ENCODE measurements around the gene KCNMA1.

The KCNMA1 gene

GRCh38 chr10:77309092-77309491, 328.5 kb downstream of the KCNMA1 start:
- H3K9me3 Mint-ChIP-seq = no peaks in the 10 kb centered on the region
- no peak overlapping the region for H3K4me3 Mint-ChIP-seq
- no peaks in the 10 kb centered on the region for H3K4me1 Mint-ChIP-seq (ENCODE audit: low read depth)
- no peak overlapping the region for H3K27ac Mint-ChIP-seq
- H3K27me3 Mint-ChIP-seq (ENCODE audit: low read depth) = no peaks in the 10 kb centered on the region
- no peaks in the 10 kb centered on the region for H3K36me3 Mint-ChIP-seq (ENCODE audit: low read depth)

- H3K4me3 Mint-ChIP-seq = no peak overlapping the region
- no peak overlapping the region for H3K27ac Mint-ChIP-seq
- H3K27me3 Mint-ChIP-seq (ENCODE audit: low read depth) = no peaks in the 10 kb centered on the region
- H3K36me3 Mint-ChIP-seq (ENCODE audit: low read depth) = no peaks in the 10 kb centered on the region
- H3K9me3 Mint-ChIP-seq = peaks cover 6% of the 10 kb centered on the region
- H3K4me1 Mint-ChIP-seq (ENCODE audit: low read depth) = no peaks in the 10 kb centered on the region
These were observed 329.4 kb downstream of the KCNMA1 start for GRCh38 chr10:77308084-77308732.

DNA sequence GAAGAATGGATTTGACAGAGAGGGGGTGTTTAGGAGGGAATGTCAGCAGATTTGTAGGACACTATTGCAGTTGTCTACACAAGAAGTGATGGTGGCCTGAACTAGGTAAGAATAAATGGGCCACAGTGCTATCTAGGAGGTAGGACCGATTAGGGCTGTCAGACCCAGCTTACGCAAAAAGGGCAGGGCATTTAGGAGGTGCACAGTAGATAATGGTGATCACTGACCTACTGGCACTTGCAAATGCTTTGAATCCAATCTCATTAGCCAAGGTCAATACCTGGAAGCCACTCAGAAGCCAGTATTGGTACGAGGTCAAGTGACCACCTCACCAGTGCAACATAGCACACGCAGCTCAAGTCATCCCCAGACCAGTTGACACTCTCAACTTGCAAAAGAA, 330.9 kb downstream of the KCNMA1 start:
- no peaks in the 10 kb centered on the region for H3K36me3 Mint-ChIP-seq (ENCODE audit: low read depth)
- no peak overlapping the region for H3K4me3 Mint-ChIP-seq
- H3K9me3 Mint-ChIP-seq = peaks cover 6% of the 10 kb centered on the region
- no peaks in the 10 kb centered on the region for H3K4me1 Mint-ChIP-seq (ENCODE audit: low read depth)
- H3K27me3 Mint-ChIP-seq (ENCODE audit: low read depth) = no peaks in the 10 kb centered on the region
- no peak overlapping the region for H3K27ac Mint-ChIP-seq

GRCh38 chr10:77305650-77306632, 331.7 kb downstream of the KCNMA1 start:
- Mint-ChIP-seq H3K27me3 (ENCODE audit: low read depth) (no peaks in the 10 kb centered on the region), H3K9me3 (peaks cover 6% of the 10 kb centered on the region), H3K4me1 (ENCODE audit: low read depth) (no peaks in the 10 kb centered on the region), H3K4me3 (no peak overlapping the region), H3K36me3 (ENCODE audit: low read depth) (no peaks in the 10 kb centered on the region), H3K27ac (no peak overlapping the region)

DNA sequence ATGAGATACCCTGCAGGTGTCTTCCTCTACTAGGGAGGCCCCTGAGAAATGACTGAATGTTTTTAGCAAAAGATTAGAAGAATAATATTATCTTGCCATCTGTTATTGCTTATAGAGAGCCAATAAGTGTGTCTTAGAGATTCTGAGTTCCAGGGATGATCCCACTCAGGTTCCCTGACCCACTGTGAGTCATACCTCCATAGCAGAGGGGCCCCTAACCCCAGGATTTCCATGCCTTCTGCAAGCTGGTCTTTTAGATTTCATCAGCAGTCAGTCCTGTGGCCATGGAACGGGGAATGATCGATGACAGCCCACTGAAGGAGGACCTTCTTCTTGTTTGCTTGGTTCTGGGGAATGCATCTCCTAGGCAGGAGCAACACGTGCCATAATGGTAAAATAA, 333.4 kb downstream of the KCNMA1 start:
- H3K9me3 Mint-ChIP-seq = peaks cover 6% of the 10 kb centered on the region
- no peaks in the 10 kb centered on the region for H3K27me3 Mint-ChIP-seq (ENCODE audit: low read depth)
- H3K4me1 Mint-ChIP-seq (ENCODE audit: low read depth) = no peaks in the 10 kb centered on the region

GRCh38 chr10:77301305-77301730, 336.3 kb downstream of the KCNMA1 start:
- no peaks in the 10 kb centered on the region for H3K36me3 Mint-ChIP-seq (ENCODE audit: low read depth)
- H3K27me3 Mint-ChIP-seq (ENCODE audit: low read depth) = no peaks in the 10 kb centered on the region
- H3K9me3 Mint-ChIP-seq = peaks cover 6% of the 10 kb centered on the region
- no peak overlapping the region for H3K4me3 Mint-ChIP-seq
- H3K27ac Mint-ChIP-seq = no peak overlapping the region
- no peaks in the 10 kb centered on the region for H3K4me1 Mint-ChIP-seq (ENCODE audit: low read depth)

More for the DNA sequence above, 333.4 kb downstream of the KCNMA1 start:
- Mint-ChIP-seq H3K27ac (no peak overlapping the region), H3K4me3 (no peak overlapping the region), H3K36me3 (ENCODE audit: low read depth) (no peaks in the 10 kb centered on the region)

DNA sequence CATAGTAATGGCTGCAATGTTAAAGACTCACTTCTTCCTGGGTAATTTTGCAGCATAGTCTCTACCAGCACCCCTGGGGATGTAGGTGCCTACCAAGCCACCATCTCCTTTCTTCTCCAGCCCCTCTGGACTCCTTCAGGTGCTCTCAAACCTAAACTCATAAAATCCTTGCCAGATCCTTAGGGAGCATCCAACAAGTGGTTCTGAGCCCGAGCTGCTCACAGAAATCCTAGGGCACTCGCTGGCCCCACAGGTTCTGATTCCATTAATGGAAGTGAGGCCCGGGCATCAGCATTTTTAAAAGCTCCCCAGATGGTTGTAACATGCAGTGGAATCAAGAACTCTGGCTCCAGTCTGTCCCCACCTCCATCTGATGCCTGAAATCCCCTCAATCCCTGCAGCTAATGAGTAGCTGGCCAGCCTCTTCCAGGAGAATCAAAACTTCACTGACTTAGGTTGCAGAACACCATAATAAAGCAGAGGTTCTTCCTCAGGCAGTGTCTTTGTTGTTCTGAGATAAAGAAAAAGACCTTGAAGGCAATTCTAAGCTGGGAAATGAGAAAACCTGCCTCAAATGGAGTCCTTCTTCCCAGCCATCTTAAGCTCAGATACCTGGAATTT, 336.8 kb downstream of the KCNMA1 start:
- no peak overlapping the region for H3K4me3 Mint-ChIP-seq
- no peak overlapping the region for H3K27ac Mint-ChIP-seq
- no peaks in the 10 kb centered on the region for H3K4me1 Mint-ChIP-seq (ENCODE audit: low read depth)
- H3K36me3 Mint-ChIP-seq (ENCODE audit: low read depth) = no peaks in the 10 kb centered on the region
- H3K9me3 Mint-ChIP-seq = peaks cover 6% of the 10 kb centered on the region
- H3K27me3 Mint-ChIP-seq (ENCODE audit: low read depth) = no peaks in the 10 kb centered on the region

DNA sequence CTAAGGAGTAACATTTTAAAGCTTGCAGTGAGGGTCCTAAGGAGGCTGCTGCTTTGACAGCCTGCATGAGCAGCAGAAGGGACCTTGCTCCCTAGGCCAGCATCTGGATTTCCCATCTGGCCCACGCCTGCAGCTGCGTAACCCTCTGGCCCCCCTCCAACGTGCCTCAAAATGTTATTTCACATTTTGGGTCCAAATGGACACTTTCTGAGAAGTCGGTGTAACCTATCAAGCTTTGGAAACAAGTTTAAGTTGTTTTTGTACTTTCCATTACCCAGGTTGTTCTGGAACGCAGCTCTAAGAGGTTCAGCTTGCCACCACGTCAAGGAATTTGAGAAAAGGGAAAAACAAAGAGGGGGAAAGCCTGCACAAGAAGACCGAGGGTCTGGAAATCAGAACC, 338.3 kb downstream of the KCNMA1 start:
- Mint-ChIP-seq H3K4me1 (ENCODE audit: low read depth) (no peaks in the 10 kb centered on the region), H3K36me3 (ENCODE audit: low read depth) (no peaks in the 10 kb centered on the region), H3K27ac (no peak overlapping the region), H3K27me3 (ENCODE audit: low read depth) (no peaks in the 10 kb centered on the region), H3K9me3 (peaks cover 6% of the 10 kb centered on the region), H3K4me3 (no peak overlapping the region)

DNA sequence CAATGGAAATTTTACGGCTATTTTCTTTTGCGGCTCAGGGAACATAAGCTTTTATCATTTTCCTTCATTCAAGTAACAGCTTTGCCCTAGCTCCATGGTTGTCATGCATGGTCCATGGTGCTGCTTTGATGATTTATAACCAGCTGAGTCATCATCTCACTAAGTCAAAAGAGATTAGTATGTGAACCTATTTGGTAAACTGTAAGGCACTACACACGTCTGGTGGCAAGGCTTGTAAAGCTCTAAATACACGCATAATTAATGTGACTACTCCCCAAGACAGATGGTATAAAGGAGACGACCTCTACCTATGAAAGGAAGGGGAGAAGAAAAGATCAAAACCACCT, 340.2 kb downstream of the KCNMA1 start:
- Mint-ChIP-seq H3K27ac (no peak overlapping the region), H3K27me3 (ENCODE audit: low read depth) (no peaks in the 10 kb centered on the region), H3K9me3 (no peaks in the 10 kb centered on the region)

DNA sequence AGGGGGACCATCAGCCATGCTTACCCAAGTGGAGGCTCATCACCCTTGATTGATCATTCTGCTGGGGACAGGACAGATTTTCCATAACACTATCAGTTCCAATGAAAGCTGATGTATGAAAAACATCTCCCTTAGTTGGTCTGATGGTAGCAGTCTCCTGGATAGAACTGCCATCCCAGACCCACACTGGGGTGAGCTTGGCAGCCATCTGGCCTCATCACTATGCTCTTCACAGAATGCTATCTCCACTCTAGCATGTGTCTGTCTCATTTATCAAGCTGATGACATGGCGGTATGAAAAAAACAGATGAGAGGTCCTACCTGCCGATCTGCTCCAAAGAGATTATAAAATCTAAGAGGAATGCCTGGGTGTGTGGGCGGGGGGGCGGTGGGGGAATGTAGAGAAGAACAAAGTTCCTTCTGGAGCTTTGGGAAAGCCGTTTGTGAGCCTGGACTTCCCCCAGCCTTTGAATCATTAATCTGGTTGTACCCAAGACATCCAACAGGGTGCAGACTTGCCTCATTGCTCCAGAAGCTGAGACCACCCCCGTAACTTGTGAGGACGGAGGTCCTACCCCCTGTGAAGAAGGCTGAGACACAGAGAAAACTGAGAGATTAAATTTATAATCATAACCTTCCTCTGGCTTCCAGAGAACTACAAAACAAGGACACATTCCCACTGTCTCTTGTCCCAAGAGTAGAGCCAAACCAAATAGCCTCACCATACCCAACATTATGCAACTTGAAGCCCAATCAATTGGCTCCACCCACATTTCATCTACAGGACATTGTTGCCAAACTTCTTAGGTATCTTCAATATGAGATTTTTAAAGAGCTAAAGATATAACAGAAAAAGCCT, 340.8 kb downstream of the KCNMA1 start:
- H3K36me3 Mint-ChIP-seq (ENCODE audit: low read depth) = no peaks in the 10 kb centered on the region
- H3K27ac Mint-ChIP-seq = no peak overlapping the region
- no peak overlapping the region for H3K4me3 Mint-ChIP-seq
- no peaks in the 10 kb centered on the region for H3K9me3 Mint-ChIP-seq
- H3K4me1 Mint-ChIP-seq (ENCODE audit: low read depth) = no peaks in the 10 kb centered on the region
- no peaks in the 10 kb centered on the region for H3K27me3 Mint-ChIP-seq (ENCODE audit: low read depth)

More for the DNA sequence above, 340.2 kb downstream of the KCNMA1 start:
- Mint-ChIP-seq H3K4me1 (ENCODE audit: low read depth) (no peaks in the 10 kb centered on the region), H3K4me3 (no peak overlapping the region), H3K36me3 (ENCODE audit: low read depth) (no peaks in the 10 kb centered on the region)

- Mint-ChIP-seq H3K36me3 (ENCODE audit: low read depth) (no peaks in the 10 kb centered on the region), H3K27me3 (ENCODE audit: low read depth) (no peaks in the 10 kb centered on the region), H3K4me3 (no peak overlapping the region), H3K27ac (no peak overlapping the region), H3K4me1 (ENCODE audit: low read depth) (no peaks in the 10 kb centered on the region), H3K9me3 (no peaks in the 10 kb centered on the region)
These were observed 343.8 kb downstream of the KCNMA1 start for GRCh38 chr10:77293773-77294172.

DNA sequence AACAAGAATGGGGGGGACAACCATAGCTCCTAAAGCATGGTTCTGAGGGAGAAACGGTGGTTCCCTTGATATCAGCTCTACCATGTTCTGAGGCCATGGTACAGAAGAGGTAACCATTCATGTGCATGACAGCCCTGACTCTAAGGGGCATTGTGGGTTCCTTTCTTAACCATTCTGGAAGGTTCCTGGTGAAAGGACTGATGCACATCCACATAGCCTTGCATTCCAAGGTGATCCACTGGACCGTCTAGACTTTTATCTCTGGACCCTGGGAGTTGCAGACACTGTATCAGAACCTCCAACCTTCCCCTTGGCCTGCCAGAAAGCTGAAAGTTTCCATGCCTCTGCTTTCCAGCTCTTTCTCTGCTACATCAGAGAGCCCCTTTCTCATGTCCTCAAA, 344.3 kb downstream of the KCNMA1 start:
- no peak overlapping the region for H3K4me3 Mint-ChIP-seq
- H3K4me1 Mint-ChIP-seq (ENCODE audit: low read depth) = no peaks in the 10 kb centered on the region
- H3K9me3 Mint-ChIP-seq = no peaks in the 10 kb centered on the region
- no peak overlapping the region for H3K27ac Mint-ChIP-seq
- H3K36me3 Mint-ChIP-seq (ENCODE audit: low read depth) = no peaks in the 10 kb centered on the region
- H3K27me3 Mint-ChIP-seq (ENCODE audit: low read depth) = no peaks in the 10 kb centered on the region

DNA sequence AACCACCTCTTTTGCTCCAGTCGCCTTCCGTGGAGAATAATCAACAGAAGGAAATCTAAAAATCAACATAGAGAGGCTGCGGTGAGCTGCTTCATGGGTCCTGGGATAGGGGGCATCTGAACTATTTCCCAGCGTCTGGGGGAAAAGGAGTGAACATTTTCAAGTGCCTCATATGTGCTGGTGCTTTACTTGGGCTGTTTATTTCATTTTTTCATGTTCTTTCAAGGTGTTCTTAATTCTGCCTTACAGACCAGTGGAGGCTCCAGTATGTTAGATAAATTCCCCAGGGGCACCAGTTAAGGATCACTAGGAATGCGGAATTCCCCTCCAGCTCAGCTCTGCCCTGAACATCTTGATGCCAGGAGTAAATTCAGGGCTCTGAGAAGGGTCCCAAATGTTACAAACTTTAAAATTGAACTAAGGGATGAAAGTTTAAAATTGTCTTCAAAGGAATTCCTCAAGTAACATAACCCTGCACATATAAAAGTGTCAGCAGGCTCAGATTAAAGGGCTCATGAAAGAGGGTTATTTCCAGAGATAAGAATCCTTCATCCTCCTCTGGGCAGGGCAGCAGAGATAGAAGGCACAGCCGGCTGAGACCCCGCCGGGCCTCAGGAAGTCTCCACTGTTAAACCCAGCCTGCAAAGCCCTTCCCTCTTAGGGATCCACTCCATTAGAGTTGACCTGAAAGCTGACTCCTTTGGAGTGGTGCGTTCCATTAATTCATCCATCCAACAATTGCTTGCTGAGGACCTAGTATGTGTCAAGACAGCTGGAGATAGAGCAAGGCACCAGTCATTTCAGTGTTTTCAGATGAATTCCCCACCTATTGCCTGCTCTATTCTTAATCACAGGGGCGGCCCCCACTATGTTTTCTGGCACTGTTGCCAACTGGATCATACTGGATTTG, 345.8 kb downstream of the KCNMA1 start:
- no peaks in the 10 kb centered on the region for H3K9me3 Mint-ChIP-seq
- no peak overlapping the region for H3K27ac Mint-ChIP-seq
- no peaks in the 10 kb centered on the region for H3K4me1 Mint-ChIP-seq (ENCODE audit: low read depth)
- no peaks in the 10 kb centered on the region for H3K27me3 Mint-ChIP-seq (ENCODE audit: low read depth)
- no peak overlapping the region for H3K4me3 Mint-ChIP-seq
- H3K36me3 Mint-ChIP-seq (ENCODE audit: low read depth) = no peaks in the 10 kb centered on the region

All from T-helper 1 cell treated with Interleukin-12 subunit alpha and Interleukin-12 subunit beta and Interleukin-4 antibody, amounts not matched to agents 30 μg/mL and 1 μg/mL, for 36 hours (primary cell).